GM19025 (cell line): ENCODE results near the gene CLUH.
"Not testable (repeated sequence)": the region's sequence is repeated elsewhere in the genome, so short reads cannot be mapped to it uniquely, and the experiment has no call there.

ENCODE experiments used
- ATAC-seq: cut with Tn5 transposase; IDR thresholded peaks from one replicate; pipeline ENCODE4 v1.9.1; 2021; ENCODE audit warnings: mild to moderate bottlenecking, low read depth, moderate library complexity; ENCODE audit not compliant: unreplicated experiment

Gene CLUH

DNA sequence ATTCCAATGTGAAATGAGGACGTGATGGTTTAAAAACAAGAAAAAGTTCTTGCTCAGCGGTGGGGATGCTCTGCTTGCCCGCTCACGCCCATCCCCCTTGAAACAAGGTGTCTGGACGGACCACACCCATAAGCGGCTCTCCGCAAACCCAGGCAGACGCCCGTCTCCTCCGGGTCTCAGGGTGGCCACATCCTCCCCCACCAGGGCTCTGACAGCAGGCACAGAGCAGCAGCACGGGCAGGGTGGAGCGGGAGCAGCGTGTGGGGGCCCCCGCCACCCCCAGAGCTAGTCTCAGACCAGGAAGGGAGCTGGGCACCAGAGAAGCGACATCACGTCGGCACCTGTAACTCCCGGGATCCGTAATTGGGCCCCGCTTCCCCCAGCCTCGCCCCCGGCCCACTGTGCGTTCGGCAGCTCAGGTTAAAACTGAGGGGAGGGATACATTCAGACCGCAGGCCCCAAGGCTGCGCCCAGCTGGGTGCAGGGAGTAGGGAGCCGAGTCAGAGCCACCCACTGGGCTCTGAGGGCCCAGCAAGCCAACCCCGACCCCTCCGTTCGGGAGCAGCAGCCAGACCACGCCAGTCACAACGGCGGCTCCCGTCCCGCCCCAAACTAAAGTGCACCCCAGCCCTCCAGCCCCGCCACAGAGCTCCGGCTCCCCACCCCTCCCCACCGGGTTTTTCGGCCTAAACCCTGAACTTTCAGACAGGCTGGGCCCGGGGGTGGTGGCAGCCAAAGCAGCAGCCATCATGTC lies 22.0 kb downstream of the CLUH start:
- no peak for ATAC-seq

DNA sequence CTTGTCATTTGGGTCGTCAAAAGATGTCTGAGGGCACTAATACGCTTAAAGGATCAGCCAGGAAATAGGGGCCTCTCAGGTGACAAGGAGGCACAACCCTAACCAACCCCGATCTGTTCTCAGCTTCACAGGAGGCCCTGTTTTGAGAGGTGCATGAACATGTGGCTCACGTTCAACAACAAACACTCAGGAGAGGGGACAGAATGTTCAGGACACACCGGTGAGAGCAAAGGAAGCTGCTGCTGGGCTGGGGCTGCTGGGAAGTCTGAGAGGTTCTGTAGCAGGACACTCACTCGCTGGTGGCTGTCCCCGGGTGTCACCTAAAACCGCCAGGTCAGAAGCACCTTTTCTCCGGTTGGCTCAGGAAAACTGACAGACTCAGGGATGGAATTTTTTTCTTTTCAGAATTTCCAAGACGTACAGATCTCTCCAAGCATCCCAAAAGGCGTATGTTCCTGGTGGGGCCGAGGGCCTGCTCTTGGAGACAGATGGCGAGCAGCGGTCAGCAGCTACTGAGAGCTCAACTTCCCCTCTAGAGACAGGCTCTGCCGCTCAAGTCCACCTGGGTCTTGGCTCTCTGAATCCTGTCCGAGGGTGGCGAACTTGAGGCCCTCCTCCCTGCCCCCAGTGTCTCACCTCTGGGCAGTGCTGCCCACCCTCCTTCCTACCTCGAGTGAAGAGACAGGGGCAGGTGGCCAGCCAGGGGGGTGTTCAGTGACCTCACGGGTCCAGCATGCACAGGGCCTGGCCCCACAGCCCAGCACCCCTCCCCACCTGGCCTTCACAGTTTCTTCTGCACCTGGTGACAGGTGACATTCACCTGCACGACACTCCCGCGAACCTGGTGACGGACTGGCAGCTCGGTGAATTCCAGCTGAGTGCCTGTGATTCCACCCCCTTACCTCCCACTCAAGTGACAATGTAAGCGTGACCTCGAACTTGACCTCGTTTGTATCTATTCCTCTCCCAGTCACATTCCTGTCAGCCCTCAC lies 22.9 kb downstream of the CLUH start:
- ATAC-seq = no peak

DNA sequence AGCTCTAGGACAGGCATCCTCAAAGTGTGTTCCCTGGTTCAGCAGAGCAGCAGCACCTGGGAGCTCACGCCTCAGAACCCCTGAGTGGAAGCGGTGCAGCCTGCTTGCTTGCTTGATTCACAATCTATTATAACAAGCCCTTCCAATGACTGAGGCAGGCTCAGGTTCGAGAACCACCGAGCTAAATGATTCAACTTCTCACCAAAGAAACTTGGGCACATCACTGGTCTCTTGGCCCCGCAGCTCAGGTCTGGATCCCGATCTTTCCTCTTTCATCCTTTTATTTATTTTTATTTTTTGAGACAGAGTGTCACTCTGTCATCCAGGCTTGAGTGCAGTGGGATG lies 24.5 kb downstream of the CLUH start:
- no peak for ATAC-seq

DNA sequence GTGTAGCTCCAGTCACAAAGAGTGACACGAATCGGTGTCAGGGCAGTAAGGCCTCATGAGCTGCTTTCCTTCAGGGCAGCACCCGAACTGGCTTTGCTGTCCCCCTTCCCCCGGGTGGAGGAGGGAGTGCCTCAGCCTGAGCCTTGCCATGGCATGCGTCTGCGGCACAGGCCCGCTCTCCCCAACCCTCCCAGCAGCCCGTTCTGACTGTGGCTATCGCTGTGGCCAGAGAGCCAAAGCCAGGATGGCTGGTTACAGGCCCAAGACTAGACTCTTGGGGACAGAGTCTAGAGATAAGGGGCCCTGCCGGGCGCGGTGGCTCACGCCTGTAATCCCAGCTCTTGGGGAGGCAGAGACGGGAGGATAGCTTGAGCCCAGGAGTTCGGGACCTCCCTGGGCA lies 25.9 kb downstream of the CLUH start:
- no peak for ATAC-seq

DNA sequence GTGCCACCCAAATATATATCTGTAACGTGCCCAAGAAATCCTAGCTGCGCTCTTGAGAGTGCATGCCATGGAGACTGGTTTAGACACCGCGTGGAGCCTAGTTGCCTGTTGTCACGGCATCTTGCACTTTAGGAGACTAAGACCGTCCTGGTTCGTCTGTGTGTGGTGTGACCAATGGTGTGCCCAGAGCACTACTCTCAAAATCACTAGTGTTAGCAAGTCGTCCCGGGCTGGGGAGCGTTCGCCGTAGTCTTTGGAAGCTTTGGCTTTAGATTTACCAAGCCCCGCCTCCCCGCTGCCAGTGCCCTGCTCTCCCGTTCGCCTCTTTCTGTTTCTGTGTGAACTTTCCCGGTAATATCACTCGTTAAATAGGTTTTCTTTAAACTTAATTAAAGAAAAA lies 27.0 kb downstream of the CLUH start:
- ATAC-seq = no peak

DNA sequence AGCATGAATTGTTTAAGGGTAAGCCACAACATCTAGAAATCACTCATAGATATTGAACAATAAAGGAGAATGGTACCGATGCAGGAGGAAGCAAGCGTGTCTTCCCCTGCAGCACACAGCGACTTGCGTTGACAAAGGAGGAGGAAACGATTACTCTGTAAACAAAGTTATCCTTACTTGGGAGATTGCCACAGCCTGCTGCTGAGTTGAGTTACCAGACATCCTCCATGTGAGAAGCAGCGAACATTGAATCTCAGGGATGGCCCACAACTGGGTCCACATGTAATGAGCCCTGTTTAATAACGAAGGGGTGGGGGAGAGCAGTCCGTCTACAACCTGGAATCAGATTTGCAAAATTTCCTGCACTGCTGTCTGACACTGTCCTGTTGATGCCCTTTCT lies 27.7 kb downstream of the CLUH start:
- ATAC-seq = no peak

DNA sequence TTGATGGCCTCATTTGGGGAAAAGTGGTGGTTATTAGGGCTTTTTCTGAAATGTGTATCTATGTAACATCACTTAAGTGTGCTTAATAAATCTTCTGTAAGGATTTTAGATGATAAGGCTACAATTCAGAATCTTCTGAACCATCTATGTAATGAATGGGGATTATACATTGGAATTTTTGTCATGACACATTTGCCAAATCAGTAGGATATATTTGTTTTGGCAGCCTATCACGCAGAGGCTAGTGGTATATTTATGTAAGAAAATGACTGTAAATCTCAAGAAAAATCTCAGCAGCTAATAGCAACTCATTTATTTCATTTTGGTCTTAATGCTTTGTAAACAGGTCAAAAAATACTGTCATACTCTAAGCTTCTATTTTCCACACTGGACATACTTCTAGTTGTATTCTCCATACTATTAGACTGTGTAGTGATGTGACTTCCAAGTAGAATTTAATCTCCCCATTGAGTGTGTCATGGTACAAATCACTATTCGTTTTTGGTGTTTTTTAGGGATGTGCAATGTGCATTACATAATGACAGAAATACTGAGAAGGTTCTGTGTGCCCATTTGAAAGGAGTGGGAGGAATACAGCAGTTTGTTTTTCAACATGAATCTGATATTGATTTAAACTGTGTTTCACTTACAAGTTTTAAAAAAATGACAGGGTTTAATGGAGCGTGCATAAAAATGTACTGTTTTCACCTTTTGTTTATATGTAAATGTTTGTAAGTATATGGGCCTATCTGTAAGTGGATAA lies 29.2 kb downstream of the CLUH start:
- ATAC-seq = no peak

DNA sequence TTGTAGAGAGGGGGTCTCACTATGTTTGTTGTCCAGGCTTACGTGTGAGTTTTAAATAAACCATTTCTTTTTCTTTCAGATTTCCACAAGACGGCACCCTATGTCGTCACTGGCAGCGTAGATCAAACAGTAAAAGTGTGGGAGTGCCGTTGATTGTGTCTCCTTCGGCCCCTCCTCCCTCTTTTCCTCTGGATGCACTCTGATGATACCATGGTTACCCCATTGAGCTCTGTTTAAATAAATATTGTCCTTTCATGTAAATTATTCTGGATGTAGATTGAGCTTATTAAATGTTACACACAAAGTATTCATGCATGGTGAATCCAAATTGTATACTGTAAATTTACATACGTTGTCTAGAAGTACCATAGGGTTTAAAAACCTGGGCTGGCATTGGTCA lies 29.9 kb downstream of the CLUH start:
- no peak for ATAC-seq

DNA sequence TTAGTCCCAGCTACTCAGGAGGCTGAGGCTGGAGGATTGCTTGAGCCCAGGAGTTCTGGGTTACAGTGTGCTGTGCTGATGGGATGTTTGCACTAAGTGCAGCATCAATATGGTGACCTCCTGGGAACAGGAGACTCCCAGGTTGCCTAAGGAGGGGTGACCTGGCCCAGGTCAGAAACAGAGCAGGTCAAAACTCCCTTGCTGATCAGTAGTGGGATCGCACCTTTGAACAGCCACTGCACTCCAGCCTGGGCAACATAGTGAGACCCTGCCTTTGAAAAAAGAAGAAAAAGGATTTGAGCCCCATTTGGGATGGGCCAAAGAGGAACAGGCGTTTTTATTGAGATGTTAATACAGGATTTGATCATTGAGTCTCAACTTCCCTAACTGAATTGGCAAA lies 30.6 kb downstream of the CLUH start:
- ATAC-seq = no peak

DNA sequence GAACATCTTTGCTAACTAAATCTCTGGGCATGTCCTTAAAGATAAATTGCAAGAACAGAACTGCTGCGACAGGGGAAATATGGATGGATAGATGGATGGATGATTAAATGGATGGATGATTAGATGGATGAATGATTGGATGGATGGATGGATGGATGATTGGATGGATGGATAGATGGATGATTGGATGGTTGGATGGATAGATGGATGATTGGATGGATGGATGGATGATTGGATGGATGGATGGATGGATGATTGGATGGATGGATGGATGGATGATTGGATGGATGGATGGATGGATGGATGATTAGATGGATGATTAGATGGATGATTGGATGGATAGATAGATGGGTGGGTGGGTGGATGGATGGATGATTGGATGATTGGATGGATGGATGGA lies 32.3 kb downstream of the CLUH start:
- not testable (repeated sequence) for ATAC-seq

DNA sequence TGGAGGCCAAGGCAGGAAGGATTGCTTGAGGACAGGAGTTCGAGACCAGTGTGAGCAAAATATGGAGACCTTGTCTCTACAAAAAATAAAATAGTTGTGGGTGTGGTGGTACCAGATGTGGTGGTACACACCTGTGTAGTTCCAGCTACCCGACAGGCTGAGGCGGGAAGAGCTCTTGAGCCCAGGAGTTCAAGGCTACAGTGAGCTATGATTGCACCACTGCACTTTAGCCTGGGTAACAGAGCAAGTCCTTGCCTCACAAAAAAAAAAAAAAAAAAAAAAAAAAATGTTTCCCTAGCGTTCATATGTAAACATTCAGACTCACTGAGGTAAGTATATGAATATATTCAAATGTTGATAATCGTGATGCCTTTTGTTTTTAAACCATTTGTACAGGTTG lies 39.5 kb downstream of the CLUH start:
- ATAC-seq = no peak

DNA sequence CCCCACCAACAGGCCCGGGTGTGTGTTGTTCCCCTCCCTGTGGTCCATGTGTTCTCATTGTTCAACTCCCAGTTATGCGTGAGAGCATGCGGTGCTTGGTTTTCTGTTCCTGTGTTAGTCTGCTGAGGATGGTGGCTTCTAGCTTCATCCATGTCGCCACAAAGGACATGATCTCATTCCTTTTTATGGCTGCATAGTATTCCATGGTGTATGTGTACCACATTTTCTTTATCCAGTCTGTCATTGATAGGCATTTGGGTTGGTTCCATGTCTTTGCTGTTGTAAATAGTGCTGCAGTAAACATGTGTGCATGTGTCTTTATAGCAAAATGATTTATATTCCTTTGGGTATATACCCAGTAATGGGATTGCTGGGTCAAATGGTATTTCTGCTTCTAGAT lies 51.2 kb downstream of the CLUH start:
- not testable (repeated sequence) for ATAC-seq

DNA sequence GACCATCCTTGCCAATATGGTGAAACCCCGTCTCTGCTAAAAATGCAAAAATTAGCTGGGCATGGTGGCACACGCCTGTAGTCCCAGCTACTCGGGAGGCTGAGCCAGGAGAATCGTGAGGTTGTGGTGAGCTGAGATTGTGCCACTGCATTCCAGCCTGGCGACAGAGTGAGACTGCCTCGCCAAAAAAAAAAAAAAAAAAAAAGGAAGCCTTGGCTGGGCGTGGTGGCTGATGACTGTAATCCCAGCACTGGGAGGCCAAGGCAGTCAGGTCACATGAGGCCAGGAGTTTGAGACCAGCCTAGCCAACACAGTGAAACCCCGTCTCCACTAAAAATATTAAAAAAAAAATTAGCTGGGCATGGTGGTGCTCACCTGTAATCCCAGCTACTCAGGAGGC lies 52.2 kb downstream of the CLUH start:
- not testable (repeated sequence) for ATAC-seq

DNA sequence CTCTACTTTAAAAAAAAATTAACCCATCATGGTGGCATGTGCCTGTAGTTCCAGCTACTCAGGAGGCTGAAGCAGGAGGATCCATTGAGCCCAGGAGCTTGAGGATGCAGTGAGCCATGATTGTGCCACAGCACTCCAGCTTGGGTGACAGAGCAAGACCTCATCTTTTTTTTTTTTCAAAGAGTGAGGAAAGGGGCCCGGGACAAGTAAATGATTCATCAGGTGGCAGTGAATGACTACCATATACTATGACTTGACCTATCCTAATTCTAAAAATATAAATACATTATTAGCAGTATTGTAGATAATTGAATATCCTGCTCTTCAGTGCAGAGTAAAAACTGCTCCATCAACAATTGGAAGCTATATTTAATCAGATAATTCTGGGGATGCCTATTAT lies 55.3 kb downstream of the CLUH start:
- no peak for ATAC-seq

DNA sequence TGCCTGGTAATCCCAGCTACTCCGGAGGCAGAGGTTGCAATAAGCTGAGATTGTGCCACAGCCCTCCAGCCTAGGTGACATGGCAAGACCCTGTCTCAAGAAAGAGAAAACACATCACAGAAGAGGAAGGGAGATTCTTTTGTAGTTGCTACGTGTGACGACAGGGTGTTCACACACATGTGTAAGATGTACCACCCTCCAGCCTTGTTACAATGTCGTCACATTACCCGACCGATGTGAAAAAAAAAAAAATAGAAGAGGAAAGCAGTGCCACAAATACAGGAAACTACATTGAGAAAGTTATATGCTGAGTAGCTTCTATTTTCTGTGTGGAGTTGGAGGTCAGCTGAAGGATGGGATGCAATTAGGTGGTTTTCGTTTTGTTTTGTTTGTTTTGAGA lies 56.0 kb downstream of the CLUH start:
- no peak for ATAC-seq

DNA sequence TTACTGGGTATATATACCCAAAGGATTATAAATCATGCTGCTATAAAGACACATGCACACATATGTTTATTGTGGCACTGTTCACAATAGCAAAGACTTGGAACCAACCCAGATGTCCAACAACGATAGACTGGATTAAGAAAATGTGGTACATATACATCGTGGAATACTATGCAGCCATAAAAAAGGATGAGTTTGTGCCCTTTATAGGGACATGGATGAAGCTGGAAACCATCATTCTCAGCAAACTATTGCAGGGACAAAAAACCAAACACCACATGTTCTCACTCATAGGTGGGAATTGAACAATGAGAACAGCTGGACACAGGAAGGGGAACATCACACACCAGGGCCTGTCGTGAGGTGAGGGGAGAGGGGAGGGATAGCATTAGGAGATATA lies 58.7 kb downstream of the CLUH start:
- ATAC-seq = not testable (repeated sequence)

DNA sequence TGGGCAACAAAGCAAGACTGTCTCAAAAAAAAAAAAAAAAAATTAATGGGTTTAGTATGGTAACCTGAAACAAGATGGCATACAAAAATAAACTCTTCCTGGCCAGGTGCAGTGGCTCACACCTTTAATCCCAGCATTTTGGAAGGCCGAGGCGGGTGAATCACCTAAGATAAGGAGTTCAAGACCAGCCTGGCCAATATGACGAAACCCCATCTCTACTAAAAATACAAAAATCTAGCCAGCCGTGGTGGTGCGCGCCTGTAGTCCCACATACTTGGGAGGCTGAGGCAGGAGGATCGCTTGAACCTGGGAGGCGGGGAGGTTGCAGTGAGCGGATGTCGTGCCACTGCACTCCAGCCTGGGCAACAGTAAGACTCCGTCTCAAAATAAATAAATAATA lies 62.4 kb downstream of the CLUH start:
- no peak for ATAC-seq

DNA sequence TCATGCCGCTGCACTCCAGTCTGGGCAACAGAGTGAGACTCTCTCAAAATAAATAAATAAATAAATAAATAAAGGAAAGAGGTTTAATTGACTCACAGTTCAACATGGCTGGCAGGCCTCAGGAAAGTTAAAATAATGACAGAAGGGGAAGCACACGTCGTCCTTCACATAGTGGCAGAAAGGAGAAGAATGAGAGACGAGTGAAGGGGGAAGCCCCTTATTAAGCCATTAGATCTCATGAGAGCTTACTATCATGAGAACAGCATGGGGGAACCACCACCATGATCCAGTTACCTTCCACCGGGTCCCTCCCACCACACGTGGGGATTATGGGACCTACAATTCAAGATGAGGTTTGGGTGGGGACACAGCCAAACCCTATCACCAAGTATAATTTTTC lies 63.6 kb downstream of the CLUH start:
- ATAC-seq = no peak

DNA sequence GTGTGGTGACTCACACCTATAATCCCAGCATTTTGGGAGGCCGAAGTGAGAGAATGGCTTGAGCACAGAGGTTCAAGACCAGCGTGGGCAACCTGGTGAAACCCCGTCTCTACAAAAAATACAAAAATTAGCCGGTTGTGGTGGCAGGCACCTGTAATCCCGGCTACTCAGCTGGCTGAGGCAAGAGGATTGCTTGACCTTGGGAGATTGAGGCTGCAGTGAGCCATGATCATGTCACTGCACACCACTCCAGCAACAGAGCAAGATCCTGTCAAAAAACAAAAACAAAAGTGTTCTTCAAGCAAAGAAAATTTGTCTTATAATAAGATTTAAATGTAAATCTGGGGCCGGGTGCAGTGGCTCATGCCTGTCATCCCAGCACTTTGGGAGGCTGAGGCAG lies 66.6 kb downstream of the CLUH start:
- ATAC-seq = no peak
